DMS153 treated with DMSO at 0.1 percent for 48 hours (cell line): ENCODE data around the gene CTNNA2.
"Not testable (repeated sequence)": the region's sequence is repeated elsewhere in the genome, so short reads cannot be mapped to it uniquely, and the experiment has no call there.

Experiments
- DNase-seq: peaks from one replicate; lab custom pipeline; 2025; ENCODE audit not compliant: unreplicated experiment; lab: John Stamatoyannopoulos, UW

The CTNNA2 gene

DNA sequence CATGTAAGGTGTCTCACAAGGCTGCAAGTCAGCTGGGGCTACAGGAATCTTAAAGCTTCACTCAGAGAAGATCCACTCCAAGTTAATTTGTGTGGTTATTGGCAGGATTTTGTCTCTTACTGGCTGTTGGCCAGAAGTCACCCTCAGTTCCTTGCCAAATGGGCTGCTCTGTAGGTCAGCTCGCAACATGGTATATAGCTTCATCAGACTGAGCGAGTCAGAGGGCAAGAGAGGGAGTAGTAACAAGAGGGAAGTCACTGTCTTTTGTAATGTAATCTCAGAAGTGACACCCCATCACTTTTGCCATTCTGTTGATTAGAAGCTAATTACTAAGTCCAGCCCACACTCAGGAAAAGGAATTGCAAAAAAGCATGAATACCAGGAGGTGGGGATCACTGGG is 672.2 kb downstream of the CTNNA2 start:
- no peak for DNase-seq

DNA sequence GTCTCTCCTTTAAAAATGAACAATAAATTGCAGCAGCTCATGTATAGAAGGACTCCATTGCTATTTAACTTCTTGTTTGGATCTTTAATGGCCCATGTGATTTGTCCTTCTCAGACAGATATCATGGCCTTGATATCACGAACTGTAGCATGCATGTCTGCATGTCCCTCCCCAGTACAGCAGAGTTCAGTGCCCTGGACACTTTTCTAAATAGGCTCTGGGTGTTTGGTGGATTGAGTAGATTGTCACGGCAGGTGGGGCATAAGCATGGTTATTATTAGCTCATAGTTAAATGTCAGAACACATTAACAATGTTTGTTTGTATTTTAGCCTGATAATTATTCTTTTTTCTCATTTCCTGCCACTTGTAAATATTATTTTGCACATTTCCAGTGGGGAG is 673.4 kb downstream of the CTNNA2 start:
- DNase-seq = no peak

DNA sequence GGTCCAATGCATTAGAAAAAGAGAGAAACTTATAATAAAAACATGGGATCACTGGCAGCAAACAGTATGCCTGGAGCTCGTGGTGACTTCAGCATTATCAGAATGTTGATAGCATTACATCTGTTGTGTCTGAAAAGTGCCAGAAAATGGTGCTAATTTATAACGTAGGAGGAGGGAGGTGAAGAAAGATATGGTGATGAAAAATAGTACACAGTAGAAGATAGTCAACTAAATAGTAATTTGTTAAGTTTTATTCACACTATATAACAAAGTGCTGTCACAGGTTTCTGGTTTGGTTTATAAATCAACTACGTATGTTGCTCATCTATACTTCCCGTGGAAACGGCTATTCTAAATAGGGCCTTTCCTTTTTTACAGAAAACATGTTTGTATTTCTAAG is 674.3 kb downstream of the CTNNA2 start:
- DNase-seq = no peak

DNA sequence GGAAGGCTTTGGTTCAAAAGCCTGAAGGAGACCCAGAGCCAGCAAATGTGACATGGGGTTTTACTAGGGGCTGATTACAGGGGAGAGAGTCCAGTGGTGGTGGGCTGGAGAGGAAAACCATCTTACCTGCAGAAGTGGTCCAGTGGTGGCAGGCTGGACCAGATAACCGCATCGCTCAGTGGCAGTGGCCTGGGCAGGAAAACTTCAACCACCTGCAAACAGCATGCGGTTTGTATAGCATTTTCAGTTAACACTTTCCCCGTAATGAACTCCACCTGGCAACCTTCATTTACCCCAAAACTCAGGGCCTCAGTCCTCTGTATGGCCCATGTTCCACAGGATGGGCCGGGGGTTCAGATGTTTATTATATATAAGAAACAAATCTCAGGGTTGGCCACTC is 677.3 kb downstream of the CTNNA2 start:
- no peak for DNase-seq

DNA sequence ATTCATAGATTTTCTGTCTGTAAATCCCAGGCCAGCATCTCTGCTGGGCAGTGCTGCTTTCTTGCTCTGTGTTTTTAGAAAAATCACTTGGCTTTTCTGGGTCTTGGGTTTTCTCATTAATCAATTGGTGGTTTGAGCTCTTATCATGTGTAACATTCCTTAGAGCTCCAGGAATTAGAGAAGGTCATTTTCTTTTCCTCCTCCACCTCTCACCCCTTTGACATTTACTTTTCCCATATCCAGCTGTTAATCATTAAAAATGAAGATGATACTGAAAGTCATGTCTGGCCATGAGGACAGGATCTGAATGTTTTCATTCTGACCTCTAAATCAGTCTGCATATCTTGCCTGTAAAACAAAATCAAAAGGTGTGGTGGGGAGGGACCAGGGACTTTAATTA is 680.7 kb downstream of the CTNNA2 start:
- no peak for DNase-seq

DNA sequence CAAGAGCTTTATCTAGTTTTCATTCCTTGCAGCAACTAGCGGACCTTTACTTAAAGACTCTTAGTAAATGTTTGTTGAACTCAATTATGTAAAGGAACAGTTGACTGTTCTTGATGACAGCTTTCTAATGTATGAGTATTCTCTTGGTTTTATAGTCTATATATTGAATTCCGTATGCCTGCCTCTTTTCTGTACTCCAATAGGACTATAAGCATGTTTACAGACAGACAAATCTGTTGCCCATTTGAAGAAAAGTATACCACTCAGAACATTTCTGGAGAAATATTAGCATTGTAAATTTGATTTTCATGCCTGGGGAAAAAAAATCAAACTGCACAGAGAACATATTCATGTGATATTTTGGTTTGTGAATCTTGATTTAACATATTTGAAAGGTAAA is 682.2 kb downstream of the CTNNA2 start:
- no peak for DNase-seq

DNA sequence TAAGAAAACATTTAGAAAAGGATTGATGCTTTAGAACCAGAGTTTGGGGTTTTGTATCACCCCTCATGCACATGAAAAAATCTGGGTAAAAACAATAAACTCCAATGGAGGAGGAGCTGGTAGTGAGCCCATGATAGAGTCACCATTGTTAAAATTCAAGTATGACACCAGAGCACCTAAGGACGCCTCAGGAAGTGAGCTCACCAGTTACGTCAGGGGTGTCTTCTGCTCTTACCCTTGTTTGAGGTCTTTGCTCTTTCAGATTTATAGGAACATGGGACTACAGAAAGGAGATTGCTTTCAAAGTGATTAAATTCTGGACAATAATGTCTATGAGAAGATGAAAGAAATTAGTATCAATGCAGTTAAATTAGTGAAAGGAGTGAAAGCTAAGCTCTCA is 685.2 kb downstream of the CTNNA2 start:
- no peak for DNase-seq

DNA sequence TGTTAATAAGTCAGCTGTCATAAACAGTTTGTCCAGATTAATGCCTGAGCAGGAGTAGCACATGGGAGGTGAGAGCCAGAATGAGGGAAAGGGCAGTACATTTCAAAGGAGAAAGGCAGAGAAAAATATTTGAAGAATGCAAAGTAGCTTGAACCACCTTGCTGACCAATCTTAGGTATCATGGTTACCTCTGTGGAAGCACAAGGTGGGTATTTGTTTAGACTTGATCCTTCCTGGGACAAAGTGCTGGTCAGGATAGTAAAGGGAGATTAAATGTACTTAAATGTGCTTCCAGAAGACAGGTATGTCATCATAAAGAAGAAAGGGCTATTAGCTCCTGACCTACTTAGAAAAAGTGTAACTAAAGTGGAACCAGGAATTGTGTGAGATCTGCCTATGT is 686.7 kb downstream of the CTNNA2 start:
- no peak for DNase-seq

DNA sequence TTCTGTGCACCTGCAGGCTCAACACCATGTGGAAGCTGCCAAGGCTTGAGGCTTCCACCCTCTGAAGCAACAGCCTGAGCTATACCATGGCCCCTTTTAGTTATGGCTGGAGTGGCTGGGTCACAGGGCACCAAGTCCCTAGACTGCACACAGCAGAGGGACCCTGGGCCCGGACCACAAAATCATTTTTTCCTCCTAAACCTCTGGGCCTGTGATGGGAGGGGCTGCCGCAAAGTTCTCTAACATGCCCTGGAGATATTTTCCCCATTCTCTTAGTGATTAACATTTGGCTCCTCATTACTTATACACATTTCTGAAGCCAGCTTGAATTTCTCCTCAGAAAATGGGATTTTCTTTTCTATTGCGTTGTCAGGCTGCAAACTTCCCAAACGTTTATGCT is 691.1 kb downstream of the CTNNA2 start:
- DNase-seq = not testable (repeated sequence)

DNA sequence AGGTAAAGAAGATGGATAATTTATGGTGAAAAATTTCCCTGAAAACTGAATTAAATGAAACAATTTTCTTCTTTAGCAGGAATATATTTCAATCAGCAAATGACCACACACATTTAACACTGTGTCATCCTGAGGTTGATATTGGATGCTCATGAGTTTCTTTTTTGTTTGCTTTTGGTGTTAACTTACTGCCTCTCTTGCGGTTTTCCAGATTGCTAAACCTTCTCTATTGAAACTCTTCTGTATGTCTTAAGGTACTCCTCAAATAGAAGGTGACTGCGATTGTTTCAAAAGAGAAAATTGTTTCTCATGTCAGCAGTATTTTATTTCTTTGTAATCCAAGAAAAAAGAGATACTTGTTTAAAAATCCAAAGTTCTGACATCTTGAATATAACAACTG is 692.6 kb downstream of the CTNNA2 start:
- DNase-seq = no peak

DNA sequence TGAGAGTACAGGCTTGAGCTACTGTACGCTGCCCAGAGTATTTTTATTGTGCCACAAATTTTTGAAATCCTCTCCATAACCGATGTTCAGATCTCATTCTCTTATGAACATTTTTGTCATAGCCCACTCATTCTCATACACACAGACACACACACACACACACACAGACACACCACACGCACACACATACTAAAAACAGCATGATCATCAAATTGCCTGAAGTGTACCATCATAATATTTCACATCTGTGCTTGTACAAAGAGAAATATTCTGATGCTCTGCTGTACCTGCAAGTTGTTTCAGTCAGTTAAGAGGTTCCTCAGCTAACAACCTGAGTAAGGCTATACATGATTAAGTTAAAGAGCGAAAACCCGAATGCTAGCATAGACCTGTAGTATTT is 696.6 kb downstream of the CTNNA2 start:
- no peak for DNase-seq

DNA sequence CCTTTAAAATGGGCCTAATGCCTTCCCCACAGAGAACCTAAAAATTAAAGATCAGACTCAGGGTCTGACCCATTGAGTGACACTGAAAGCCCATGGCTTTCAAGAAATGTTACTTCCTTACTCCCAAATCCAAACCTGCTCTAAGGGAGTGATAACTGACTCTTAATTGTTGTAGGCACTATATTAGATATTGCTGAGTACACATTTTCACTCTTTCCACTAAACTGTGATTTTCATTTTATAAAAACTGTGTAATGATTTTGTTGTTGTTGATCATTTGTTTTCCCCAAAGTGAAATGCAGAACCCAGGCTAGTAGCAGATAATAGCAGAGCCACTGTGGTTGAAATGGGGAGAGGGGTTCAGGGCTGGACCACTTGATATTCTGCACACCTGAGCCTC is 704.6 kb downstream of the CTNNA2 start:
- DNase-seq = no peak

DNA sequence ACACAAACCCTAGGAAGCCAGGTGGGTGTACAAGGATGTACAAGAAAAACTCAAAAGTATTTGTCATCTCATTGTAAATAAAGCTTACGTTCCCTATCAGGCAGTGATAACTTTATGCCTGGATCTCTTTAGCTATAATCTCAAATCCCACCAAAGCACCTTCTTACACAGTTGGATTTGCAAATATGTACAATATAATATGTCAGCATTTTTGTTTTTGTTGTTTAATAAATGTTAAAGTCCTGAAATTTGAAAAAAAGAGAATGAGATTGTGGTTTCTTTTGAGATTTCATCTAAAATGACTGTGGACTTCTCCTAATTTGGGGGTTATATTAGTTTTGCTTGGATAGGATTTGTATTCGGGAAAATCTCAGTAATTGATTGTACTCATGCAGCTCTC is 709.8 kb downstream of the CTNNA2 start:
- DNase-seq = no peak

DNA sequence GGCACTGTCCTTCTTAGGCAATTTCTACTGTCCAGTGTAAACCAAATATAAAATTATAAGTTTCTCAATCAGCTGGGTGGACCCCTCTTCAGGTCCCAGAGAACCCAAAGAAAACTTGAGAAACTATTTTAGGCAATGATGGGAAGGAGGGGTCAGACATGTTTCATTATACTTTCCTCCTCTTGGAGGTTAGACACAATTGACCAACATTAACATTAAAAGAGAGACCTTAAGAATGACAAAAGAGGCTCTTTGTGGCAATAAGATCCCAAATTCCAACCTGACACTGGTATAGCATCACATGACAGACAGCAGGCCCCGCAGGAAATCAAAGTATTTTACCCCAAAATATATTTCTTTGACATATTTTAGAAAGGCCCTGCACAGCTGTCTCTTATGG is 718.6 kb downstream of the CTNNA2 start:
- DNase-seq = no peak

DNA sequence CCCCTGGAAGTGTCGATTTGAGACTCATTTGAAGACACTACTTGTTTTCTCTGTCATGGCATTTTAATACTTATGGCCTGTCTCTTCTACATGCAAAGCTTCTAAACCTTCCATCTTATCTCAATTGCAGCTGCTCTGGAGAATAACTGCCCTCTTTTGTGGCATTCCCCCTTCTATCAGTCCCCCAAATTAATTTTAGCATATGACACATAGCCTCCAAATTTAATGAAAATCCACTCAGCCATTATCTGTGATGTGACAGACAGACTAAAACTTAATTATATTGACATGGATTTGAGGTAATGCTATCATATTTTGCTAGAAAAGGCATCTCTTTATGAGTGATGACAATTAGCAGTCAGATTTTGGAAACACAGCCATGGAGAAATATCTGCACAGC is 720.5 kb downstream of the CTNNA2 start:
- no peak for DNase-seq

DNA sequence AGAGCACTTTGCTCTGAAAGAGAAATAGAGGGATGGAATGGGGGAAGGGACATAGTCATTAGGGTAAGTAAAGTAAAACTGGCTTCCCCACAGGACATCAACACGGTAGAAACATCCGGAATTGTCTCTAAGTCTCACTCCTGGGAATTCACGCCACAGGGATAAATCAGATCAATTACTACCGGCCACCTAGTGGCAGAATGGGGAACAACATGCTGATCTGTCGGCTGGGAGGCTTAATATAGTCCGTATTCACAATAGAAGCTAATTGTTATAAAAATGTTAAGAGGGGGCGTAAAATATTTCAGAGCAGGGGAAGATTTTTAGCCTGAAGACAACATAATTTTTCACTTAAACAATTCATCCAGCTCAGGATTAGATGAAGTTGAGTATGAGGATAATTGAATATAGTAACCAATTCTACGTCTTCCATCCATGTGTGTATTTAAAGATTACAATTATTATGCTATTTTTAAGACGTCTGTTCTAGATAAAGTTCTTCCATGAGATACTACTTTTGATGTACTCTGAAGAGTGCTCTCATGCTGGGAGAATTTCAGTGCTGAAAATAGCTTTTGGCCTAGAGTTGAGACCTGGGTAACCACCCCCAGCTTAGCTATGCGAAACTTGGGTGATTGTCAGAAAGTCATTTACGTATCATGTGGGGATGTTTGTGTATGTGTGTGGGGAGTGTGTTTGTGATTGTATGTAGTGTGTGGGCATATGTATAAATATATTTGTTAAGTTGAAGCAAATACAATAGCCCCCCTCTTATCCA is 726.0 kb downstream of the CTNNA2 start:
- no peak for DNase-seq

DNA sequence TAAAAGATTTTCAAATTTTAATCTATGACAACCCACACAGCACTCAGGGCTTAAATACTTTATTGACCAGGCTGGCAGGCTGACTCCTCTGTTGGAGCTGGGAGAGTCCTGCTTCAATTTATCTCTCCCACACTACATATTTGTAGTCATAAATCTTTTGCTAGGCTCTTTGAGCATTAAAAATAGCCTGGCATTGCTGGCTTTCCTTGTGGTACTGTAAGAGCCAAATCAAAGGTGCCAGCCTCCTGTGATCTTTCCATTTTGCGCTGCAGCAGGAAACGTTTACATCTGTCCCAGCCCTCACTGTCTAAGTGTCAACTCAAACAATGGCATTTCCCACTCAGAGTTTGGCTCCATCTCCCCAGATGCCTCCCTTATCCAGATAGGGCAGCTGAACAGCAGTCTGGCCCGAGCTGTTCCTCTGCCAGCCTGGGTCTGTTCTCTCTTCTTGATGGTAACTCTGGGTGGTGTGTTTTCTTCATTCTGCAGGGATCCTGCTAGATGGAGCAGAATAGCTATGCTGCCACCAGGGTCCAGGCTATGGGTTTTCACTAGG is 729.6 kb downstream of the CTNNA2 start:
- no peak for DNase-seq

DNA sequence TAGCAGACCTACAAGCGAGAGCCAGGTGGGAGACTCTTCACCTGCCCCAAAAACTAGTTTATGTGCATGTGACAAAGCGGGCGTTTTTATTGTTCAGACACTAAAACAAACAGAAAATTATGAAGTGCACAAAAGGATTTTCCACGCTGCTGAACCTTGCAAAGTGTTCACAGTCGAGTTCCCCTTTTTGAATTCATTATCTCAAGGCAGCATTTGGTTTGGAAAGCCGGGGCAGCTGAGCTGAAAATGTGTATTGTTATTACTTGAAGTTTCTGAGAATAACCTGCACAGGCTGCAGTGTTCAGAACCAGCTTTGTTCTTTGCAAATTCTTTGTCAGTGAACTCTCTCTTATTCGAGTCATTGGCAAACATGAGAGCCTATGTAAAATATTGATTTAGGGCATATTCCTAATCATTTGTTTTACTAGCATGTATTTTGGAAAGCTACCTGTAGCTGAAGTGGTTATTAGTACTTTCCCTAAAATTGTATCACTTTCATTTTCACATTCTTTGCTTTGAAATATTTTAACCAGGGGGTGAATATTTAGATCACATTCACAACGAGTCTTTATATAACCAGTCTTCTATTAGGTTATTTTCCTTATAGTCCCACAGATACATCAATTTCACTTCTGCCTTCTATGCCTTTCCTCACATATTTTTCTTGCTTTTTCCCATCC is 732.2 kb downstream of the CTNNA2 start:
- DNase-seq = no peak

DNA sequence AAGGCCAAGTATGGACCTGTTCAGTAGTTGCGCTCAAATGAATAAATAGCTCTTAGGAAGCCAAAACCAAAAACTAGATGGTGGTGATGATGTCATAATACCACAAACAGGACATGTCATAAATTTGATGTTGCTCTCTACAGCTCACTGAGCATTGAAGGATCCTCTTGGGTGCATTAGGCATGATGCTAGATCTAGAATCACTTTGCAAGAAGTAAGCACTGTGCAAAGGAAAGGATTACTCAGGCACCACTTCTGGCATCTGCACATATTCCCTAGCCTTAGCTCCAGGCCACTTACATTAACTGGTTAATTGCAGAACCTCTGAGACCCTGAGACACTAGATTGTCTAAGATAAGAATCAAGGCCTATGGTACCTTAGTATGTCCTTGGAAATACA is 733.7 kb downstream of the CTNNA2 start:
- DNase-seq = no peak

DNA sequence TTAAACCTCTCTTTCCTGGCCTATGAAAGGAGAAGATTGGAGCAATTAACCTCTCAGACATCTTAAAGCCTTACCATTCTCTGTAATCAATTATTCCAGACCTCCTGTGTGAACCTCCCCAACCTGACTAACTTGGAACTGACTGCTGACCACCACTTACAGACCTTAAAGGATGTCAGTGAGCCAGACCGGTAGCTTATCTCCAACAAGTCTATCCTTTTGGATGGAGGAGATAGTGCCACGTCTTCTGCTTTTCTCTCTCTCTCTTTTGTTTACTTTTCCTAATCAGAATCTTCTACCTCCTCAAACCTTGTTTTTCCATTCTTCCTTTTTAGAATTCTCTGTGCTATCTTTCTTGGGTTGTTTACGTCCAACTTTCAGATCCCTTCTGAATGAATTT is 734.5 kb downstream of the CTNNA2 start:
- DNase-seq = no peak

DNA sequence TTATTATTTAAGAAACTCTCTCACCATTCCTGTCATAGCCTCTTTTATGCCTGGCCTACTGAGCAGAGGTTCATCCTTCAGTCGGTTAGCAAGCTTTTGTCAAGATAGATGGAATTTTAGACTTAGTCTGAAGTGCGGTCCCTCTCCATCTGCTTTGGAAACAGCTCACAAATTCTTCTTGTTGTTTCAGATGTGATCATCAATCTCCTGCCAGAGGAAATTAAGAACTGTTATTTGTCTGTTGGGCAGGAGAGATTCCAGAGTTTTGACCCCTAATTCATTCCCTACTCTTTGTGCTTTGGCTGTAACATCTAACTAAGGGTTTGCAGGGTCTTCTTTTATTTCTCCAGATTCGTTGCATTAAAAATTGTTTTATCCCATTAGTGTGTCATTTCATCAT is 735.3 kb downstream of the CTNNA2 start:
- DNase-seq = no peak

DNA sequence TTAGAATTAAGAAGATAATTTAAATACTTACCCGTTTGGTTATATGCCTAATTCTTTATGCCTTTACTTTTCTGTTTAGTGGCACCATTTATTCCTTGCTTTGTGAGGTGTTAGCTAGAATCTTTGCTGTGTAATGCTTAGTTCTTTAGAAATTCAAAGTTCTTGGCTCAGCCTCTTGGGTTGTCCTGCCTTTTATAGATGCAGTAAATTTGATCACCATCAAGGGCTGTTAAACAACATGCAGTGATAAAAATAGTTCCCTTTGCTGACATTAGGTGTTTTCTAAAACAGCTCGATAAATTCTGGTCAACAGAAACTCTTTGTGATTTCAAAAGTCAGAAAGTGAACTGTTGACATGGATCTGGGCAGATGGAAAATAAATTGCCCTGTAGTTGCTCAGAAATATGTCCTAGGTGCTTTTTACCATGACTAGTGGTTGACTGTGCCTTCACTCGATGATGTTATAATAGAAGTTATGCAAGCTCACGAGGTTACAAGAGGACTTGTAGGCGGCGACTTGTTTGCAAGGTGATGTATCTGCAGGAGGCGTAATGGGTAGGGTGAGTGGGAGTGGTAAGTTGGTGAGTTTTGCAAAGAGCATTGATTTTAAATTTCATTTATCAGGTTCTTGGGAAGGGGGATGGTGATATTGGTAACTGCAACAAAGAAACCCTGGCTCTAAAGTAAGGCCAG is 739.6 kb downstream of the CTNNA2 start:
- no peak for DNase-seq
